ENCODE data around the gene ATG2B. TPM values are rescaled to one million over a fixed set of nuclear protein-coding genes. Genes with fewer than 3 reads are reported as not detected.

ATG2B gene
- total and polyA plus RNA-seq, 3 donors from 2014 or later = 42.7 to 74.9 (median 44.8) TPM

GRCh38 chr14:96277890-96278289 is 85.3 kb downstream of the ATG2B start:
- Histone ChIP-seq H3K27ac (no peak overlapping the region), H3K4me1 (peaks cover 6% of the 10 kb centered on the region), H3K4me3 (no peak overlapping the region), H3K36me3 (ENCODE audit: low read depth, missing control alignments) (no peaks in the 10 kb centered on the region), H3K27me3 (no peaks in the 10 kb centered on the region), H3K9me3 (no peaks in the 10 kb centered on the region)
- DNase-seq = no peak
- 93 to 100% methylated on average over 1 of the region's 1 CpG for WGBS, 2 donors
- intact Hi-C loops (cut with DNase I; ENCODE audit: low total_unique reads) = no loop called here
- TF ChIP-seq CTCF (IDR thresholded peaks at IDR 0.05) (no peak), POLR2A (IDR thresholded peaks at IDR 0.05) (no peak)

- intact Hi-C loops (cut with DNase I; ENCODE audit: low total_unique reads) = no loop called here
- no peak overlapping the region for H3K4me3 ChIP-seq
- H3K4me1 ChIP-seq = peaks cover 6% of the 10 kb centered on the region
- no peaks in the 10 kb centered on the region for H3K9me3 ChIP-seq
- H3K27me3 ChIP-seq = no peaks in the 10 kb centered on the region
- TF ChIP-seq POLR2A (IDR thresholded peaks at IDR 0.05) (no peak), CTCF (IDR thresholded peaks at IDR 0.05) (peak; percentile 78 to 94 (median 82))
- no peak overlapping the region for H3K27ac ChIP-seq
- H3K36me3 ChIP-seq (ENCODE audit: low read depth, missing control alignments) = no peaks in the 10 kb centered on the region
- WGBS, 2 donors = 14 to 19% methylated on average over 17 of the region's 17 CpGs
- peak; percentile 85 for DNase-seq
Observed at GRCh38 chr14:96275177-96276112, 87.7 kb downstream of the ATG2B start.

GRCh38 chr14:96274543-96274942 is 88.6 kb downstream of the ATG2B start:
- no peak overlapping the region for H3K27ac ChIP-seq
- no peak for DNase-seq
- TF ChIP-seq POLR2A (IDR thresholded peaks at IDR 0.05) = no peak
- no peaks in the 10 kb centered on the region for H3K27me3 ChIP-seq
- intact Hi-C loops (cut with DNase I; ENCODE audit: low total_unique reads) = loop anchor here (5.0 kb wide), 1 partner anchor 172 kb away; no protein-coding TSS in a partner anchor
- H3K9me3 ChIP-seq = no peaks in the 10 kb centered on the region
- 75 to 77% methylated on average over 6 of the region's 6 CpGs for WGBS, 2 donors
- H3K36me3 ChIP-seq (ENCODE audit: low read depth, missing control alignments) = no peaks in the 10 kb centered on the region
- H3K4me1 ChIP-seq = peaks cover 6% of the 10 kb centered on the region
- H3K4me3 ChIP-seq = no peak overlapping the region

- Histone ChIP-seq H3K27ac (no peak overlapping the region), H3K36me3 (ENCODE audit: low read depth, missing control alignments) (no peaks in the 10 kb centered on the region), H3K9me3 (no peaks in the 10 kb centered on the region), H3K4me3 (no peak overlapping the region), H3K27me3 (no peaks in the 10 kb centered on the region), H3K4me1 (peaks cover 6% of the 10 kb centered on the region)
- 74 to 75% methylated on average over 5 of the region's 5 CpGs for WGBS, 2 donors
- no peak for DNase-seq
- TF ChIP-seq CTCF (IDR thresholded peaks at IDR 0.05) (no peak), POLR2A (IDR thresholded peaks at IDR 0.05) (no peak)
- intact Hi-C loops (cut with DNase I; ENCODE audit: low total_unique reads) = loop anchor here (5.0 kb wide), 1 partner anchor 172 kb away; no protein-coding TSS in a partner anchor
Observed at GRCh38 chr14:96274122-96274521, 89.0 kb downstream of the ATG2B start.

- no peak for DNase-seq
- WGBS, 2 donors = 85 to 92% methylated on average over 5 of the region's 5 CpGs
- no peak for TF ChIP-seq POLR2A (IDR thresholded peaks at IDR 0.05)
- TF ChIP-seq CTCF (IDR thresholded peaks at IDR 0.05) = no peak
- Histone ChIP-seq H3K27me3 (no peaks in the 10 kb centered on the region), H3K4me1 (peaks cover 6% of the 10 kb centered on the region), H3K27ac (no peak overlapping the region), H3K36me3 (ENCODE audit: low read depth, missing control alignments) (no peaks in the 10 kb centered on the region), H3K4me3 (no peak overlapping the region), H3K9me3 (no peaks in the 10 kb centered on the region)
- intact Hi-C loops (cut with DNase I; ENCODE audit: low total_unique reads) = loop anchor here (5.0 kb wide), 1 partner anchor 171 kb away; no protein-coding TSS in a partner anchor
Observed at GRCh38 chr14:96273629-96274028, 89.5 kb downstream of the ATG2B start.
